ENCODE results near the gene ADRA1B.

DNA sequence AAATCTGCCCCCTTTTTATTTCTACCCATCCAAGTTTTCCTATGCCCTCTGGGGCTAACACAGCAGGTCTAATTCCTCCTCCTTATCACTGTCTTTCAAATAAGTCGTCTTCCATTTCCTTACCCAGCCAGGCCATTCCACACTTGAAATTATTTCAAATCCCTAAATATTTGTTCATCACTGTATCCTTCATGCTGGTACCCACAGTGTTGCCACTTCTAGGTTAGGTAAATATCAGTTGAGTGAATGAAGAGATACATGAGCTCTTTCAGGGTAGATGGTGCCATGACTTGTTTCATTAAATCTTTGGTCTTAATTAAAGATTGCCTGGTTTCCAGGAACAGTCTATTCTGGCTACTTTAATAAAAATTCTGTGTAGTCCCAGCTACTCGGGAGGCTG is 35.6 kb upstream of the ADRA1B start:
- TF ChIP-seq, protein P1, sequence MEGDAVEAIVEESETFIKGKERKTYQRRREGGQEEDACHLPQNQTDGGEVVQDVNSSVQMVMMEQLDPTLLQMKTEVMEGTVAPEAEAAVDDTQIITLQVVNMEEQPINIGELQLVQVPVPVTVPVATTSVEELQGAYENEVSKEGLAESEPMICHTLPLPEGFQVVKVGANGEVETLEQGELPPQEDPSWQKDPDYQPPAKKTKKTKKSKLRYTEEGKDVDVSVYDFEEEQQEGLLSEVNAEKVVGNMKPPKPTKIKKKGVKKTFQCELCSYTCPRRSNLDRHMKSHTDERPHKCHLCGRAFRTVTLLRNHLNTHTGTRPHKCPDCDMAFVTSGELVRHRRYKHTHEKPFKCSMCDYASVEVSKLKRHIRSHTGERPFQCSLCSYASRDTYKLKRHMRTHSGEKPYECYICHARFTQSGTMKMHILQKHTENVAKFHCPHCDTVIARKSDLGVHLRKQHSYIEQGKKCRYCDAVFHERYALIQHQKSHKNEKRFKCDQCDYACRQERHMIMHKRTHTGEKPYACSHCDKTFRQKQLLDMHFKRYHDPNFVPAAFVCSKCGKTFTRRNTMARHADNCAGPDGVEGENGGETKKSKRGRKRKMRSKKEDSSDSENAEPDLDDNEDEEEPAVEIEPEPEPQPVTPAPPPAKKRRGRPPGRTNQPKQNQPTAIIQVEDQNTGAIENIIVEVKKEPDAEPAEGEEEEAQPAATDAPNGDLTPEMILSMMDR (IDR thresholded peaks at IDR 0.05): no peak
- TF ChIP-seq POLR2A (IDR thresholded peaks at IDR 0.05): no peak
